ENCODE results near the gene ERFL.
"Not testable (repeated sequence)": the region's sequence is repeated elsewhere in the genome, so short reads cannot be mapped to it uniquely, and the experiment has no call there.

Gene ERFL

GRCh38 chr19:41941410-41942202 is 13.4 kb upstream of the ERFL start:
- DNase-seq (ENCODE audit: low read depth), result no peak

- no peak for DNase-seq (ENCODE audit: low read depth)
Observed at GRCh38 chr19:41940731-41941409, 12.6 kb upstream of the ERFL start.

DNA sequence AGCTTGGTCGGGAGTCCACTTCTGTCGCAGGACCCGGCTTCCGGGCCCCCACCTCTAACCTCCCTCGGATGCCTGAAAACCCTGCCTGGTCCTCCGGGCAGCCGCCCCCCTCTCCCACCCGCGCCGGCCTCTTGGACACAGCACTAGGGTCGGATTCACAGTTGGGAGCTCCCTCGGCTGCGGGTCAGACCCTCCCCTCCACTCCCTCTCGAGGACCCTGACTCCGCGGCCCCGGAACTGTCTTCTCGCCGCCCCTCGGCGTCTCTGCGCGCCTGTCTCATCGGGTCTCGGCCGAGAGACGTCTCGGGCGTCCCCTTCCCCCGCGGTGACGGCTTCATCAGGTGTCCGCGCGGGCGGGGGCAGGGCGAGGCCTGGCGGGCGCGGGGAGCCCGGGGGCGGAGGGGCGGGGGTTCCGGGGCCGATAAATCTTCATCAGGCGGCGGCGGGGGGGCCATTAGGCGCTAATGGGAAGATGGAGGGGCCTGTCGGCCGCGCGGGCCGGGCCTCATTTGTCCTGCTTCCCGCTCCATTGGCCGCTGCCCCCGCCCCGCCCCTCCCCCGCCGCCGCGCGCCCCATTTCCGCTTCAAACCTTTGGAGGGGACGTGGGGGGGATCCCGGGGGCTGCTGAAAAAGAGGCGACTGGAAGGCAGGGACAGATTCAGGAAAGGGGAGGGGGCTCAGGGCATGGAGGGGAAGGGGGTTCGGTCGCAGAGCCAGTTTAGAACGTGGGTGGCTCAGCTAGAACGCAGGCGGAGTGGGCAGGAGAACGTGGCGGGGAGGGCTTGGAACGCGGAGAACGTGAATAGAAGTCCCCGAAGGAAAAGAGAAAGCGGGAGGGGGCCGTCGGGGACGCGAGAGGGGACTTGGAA is 11.8 kb upstream of the ERFL start:
- DNase-seq (ENCODE audit: low read depth), result peak; percentile 66

- not testable (repeated sequence) for DNase-seq (ENCODE audit: low read depth)
Observed at GRCh38 chr19:41939209-41939608, 11.0 kb upstream of the ERFL start.

- no peak for DNase-seq (ENCODE audit: low read depth)
Observed at GRCh38 chr19:41937525-41938468, 9.5 kb upstream of the ERFL start.

GRCh38 chr19:41936961-41937360 is 8.7 kb upstream of the ERFL start:
- no peak for DNase-seq (ENCODE audit: low read depth)

- DNase-seq (ENCODE audit: low read depth), result peak; percentile 42
Observed at GRCh38 chr19:41936416-41936850, 8.2 kb upstream of the ERFL start.

- DNase-seq (ENCODE audit: low read depth), result no peak
Observed at GRCh38 chr19:41935760-41936415, 7.6 kb upstream of the ERFL start.

DNA sequence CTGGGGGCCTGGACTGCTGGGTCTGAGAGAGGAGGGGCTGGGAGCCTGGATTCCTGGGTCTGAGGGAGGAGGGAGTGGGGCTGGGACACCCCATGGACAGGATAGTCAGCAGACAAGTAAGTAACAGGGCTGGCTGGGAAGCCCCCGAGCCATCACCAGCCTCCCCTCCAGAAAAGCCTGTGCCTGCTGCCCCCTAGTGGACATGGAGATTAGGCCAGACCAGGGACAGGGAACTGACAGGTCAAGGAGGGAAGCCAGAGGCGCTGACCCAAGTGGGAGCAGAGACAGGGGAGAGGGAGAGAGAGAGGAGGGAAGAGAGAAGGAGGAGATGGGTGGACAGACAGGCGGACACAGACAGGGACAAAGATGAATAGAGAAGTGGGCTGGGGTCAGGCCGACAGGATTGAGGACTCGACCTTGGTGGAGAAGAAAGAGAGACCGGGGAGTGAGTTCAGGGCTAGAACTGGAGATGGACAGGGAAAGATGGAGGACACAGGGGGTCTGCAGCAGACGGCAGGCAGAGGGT is 6.7 kb upstream of the ERFL start:
- DNase-seq (ENCODE audit: low read depth), result peak; percentile 59

DNA sequence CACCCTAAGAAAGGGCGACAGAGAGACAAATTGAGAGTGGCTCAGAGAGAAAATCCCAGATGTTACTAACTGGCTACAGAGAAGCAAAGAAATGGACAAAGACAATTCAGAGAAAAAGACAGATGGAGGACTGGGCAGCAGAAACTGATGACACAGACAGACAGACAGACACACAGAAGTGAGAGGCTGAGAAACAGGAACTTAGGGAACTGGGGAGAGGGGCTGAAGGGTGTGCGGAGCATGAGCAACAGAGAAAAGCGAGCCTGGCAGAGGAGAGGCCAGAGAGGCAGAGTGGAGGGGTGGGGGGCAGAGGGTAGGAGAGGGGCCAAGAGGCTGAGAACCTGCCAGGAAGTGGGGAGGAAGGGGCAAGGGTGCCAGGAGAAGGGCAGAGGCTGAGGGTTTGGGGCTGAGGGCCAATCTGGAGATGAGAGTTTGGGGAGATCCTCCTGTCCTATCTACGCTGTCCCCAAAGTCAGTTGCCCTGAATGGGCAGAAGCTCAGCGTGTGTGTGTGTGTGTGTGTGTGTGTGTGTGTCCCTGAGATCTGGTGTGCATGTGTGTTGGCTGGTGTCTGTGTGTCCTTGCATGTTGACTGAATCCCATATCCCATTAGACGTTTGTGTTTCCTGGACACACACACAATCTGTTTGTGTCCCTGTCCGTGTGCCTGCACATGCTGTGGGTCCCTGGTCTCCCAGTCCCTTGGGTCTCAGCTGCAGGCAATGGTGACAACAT is 5.6 kb upstream of the ERFL start:
- DNase-seq (ENCODE audit: low read depth), result no peak

DNA sequence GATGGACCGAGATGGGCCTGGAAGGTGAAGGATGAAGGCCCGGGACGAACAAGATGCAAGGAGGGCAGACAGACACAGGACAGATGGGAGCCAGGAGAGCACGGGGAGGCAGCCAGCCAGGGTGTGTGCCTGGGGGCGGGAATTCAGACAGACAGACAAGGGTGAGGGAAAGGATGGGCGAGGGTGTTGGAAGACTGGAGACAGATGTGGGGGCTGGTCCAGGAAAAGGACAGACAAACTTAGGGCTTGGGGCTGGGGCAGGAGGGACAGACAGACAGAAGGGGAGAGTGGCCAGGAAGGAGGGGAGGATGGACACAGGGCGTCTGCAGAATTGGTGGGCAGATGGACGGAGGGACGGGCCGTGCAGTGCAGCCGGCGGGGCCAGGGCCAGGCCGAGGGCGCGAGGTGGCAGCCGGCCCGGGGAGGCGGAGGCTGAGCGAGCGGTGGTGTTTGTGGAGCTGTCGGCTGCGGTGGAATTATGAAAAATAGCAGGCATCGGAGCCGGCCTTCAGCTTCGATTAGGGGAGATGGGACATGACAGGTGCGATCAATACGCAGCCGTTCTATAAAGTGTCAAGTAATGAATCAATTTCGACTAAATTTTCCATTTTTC is 4.6 kb upstream of the ERFL start:
- DNase-seq (ENCODE audit: low read depth), result no peak

DNA sequence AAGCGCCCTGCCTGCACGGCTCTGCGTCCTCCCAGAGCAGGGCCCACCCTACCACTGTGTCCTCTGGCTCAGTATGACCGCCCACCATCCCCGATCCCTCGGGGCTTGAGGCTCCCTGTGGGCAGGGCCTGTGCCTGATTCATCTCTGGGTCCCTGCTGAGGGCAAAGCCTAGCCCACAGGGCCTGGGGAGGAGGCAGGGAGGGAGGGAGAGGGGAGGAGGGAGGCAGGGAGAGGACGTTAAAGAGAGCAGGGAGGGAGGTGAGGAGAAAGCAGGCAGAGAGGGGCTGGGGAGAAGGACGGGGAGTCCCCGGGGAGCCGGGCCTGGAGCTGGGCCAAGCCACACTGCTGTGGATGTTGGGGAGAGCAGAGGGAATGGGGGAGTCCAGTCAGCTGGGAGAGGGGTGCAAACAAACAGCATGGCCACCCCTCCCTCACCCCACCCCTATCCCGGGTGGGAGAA is 4.0 kb upstream of the ERFL start:
- no peak for DNase-seq (ENCODE audit: low read depth)

GRCh38 chr19:41930926-41931592 is 2.8 kb upstream of the ERFL start:
- no peak for DNase-seq (ENCODE audit: low read depth)

DNA sequence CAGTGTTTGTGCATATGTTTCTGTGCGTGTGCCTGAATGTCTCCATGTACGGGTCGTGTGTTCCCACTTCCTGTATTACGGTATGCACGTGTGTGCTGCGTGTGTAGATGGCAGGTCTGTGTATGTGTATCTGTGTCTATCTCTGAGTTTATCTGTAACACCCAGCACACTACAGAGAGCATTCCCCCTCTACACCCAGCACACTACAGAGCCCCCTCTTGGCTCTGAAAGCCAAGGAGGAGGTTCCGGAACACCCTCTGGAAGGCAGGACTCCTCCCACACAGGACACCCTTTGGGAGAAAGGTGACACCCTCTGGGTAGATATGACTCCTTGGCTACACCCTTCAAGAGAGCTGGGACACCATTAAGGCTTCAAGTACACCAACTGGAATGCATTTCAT is 2.1 kb upstream of the ERFL start:
- no peak for DNase-seq (ENCODE audit: low read depth)

DNA sequence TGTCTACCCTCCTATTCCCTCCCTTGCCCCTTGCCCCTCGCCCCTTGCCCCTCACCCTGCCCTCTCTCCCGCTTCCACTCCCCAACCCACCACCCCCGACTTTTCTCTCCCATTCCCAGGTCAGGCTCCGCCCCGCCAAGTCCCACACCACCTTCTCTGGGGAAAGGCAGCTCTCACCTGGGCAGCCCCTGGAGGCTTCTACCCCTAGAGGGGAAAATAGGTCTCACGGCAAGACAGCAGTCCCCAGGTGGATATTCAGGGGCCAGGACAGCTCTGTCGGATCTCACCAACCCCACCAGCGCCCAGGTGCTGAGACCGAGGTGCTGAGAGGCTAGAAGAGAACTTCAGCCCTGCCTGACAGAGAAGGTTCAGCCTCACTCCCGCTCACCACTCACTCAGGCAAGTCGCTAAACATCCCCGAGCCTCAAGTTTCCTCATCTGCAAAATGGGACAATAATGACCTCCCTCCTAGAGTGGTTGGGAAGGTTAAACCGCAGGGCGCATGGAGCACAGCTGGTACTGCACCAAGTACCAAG is 1.4 kb upstream of the ERFL start:
- DNase-seq (ENCODE audit: low read depth), result no peak

DNA sequence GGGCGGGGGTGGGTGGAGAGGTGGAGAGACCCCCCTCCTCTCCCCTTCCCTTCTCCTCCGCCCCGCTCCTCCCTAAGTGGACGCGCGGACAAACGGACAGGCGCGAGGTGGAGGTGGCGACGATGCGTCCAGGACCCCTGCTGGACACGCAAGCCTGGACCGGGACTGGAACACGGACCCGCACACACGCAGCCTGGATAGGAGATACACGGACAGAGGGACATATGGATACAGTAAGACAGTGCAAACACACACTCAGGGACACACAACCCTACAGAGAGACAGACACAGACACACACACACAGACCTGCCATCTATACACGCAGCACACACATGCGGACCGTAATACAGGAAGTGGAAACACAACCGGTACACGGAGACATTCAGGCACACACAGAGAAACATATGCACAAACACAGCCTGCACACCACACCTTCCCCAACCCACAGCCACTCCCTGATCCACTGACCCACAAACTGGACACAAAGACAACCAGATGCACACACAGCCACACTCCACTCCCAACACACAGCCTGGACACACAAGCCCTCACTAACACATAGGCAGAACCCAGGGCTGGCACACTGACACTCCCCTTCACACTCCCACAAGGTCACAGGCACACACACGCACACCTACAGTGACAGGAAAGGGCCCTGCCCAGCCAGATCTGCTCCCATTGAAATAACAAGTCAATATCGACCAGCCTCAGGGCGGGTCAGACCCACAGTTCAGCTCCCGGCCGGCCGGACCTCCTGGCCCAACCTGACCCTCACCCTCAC is 696 bp upstream of the ERFL start:
- DNase-seq (ENCODE audit: low read depth), result no peak

DNA sequence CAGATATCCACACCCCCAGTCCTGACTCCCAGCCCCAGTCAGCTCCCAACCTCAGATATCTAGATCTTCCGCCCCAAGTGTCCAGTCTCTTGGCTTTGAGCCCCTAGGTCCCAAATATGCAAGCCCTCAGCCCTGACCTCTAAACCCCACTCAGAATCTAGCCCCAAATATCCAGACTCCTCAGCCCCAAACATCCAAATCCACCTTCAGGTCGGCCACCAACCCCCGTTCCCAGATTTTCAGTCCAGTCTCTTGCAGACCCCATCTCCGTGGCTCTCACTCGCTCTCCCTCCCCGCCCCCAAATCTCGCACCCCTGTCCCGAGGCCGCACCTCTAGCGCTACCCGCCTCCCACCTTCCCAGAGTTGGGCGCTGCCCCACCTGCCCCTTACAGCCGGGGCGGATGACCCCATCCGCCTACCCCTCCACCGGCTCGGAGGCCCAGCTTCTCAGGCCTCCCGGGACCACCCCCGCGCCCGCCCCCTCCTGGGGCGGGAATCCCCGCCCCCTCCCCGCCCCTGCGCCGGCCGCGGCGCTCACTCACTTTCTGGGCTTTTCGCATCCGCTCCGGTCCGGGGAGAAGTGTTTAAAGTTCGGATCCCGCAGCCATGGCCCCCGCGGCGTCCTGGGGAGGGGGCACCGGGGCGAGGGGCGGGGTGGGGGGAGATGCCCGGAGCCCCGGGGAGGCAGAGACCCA is 604 bp downstream of the ERFL start:
- peak; percentile 37 for DNase-seq (ENCODE audit: low read depth)

Data from stimulated activated CD8-positive, alpha-beta memory T cell treated with anti-CD3 and anti-CD28 coated beads, Interleukin-12 subunit alpha, Interleukin-12 subunit beta, amount 100 ng/mL, for 4 hours (primary cell).